Smooth muscle cell of the brain vasculature (primary cell): ENCODE measurements around the gene FRS3.
"Not testable (repeated sequence)": the region's sequence is repeated elsewhere in the genome, so short reads cannot be mapped to it uniquely, and the experiment has no call there.

ENCODE experiments used
- DNase-seq: peaks from one replicate; pipeline ENCODE4 v3.0.0-alpha.2; 2012; ENCODE audit warnings: low read depth, low spot score

The FRS3 gene

DNA sequence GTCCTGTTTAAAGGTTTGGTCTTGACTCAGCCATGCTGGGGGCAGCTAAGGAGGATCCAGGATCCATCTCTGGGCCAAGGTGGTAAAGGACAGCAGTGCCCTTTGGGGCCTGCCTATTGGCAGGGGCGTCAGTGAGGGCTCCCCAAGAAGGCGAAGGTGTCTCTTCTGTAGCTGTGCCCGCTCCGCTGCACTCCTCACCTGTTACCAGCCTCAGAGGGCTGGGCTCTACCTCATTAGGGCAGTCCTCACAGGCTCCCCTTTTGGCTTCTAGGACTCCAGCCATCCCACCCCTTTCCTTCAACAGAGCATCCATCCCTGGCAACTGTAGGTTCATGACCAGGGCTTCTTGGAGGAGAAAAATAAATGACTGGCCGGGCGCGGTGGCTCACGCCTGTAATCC is 10.3 kb downstream of the FRS3 start:
- no peak for DNase-seq

- no peak for DNase-seq
Measured at GRCh38 chr6:41768545-41769308, 11.0 kb downstream of the FRS3 start.

DNA sequence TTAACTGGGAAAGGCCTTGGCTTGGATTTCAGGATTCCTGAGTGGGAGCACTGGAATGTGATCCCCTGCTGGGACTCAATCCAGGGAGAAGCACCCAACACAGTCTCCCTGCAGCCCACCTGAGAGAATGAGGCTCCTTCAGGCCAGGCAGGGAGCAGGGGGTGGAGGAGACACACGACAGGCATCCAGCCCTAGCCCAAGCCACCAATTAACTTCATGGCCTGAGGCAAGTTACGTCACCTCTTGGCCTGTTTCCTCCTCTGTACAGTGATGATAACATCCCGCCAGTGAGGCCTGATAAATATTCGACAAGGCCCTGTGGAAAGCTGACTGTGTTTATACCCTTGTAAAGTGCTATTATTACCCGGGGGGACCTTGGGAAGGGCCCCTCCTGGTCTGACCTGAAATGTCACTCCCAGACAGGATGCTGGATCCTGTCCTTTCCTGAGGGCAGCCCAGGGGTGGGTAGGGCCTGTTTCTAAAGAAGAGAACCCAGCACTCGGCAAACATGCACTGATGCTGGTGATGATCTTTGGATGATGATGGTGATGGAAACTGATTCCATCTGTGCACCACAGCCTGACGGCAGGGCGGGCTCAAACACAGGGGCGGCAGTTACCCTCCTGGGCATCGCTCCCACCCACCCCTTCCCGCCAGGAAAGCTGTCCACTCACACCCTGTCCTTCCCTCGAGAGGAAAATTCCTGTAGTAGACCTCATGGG is 12.4 kb downstream of the FRS3 start:
- no peak for DNase-seq

GRCh38 chr6:41766043-41766664 is 13.5 kb downstream of the FRS3 start:
- not testable (repeated sequence) for DNase-seq

DNA sequence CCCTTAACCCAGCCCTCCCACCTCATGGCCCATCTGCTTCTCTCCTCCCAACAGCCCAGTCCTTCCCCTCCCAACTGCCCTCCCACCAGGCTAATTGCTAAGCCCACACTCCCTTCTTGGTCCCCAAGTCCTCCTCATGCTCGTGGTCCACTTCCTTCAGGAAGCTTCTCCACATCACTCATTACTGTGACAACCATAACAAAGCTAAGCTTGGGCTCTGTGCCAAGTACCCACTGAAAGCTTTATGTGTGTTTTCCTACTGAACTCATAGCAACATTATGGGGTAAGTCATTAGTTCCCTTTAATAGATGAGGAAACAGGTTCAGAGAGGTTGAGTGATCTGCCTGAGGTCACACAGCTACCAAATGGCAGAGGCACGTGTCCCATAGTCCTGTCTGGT is 16.2 kb downstream of the FRS3 start:
- no peak for DNase-seq

DNA sequence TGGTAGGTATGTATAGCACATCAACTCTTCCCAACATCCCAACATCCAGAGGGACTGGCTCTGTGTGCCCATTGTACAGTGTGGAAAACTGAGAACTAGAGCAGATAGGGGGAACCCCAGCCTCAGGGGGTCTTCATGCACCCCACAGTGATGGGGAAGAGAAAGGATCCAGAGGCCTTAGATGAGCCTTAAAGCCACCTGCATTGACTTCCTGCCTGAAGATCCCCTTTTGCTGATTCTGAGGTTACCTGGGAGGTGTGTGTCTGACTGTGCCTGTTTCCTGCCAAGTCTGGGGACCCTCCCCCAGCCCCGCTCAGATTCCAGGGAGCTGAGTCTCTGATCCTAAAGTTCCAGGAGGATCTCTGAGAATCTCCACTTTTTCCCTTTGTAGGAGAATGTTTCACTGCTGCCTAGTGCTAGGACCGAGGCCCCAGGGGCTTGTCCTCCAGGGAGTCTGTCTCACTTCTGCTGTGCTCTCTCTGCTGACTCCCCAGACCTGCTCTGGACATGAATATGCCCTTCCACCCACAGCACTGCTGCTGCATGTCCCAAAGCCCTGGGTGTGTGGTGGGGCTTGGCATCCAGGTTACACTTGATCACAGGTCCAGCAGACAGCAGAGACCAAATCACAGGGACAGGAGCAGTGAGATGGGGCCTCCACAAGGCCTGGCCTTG is 19.7 kb downstream of the FRS3 start:
- DNase-seq, result no peak

GRCh38 chr6:41759106-41759904 is 20.4 kb downstream of the FRS3 start:
- no peak for DNase-seq

DNA sequence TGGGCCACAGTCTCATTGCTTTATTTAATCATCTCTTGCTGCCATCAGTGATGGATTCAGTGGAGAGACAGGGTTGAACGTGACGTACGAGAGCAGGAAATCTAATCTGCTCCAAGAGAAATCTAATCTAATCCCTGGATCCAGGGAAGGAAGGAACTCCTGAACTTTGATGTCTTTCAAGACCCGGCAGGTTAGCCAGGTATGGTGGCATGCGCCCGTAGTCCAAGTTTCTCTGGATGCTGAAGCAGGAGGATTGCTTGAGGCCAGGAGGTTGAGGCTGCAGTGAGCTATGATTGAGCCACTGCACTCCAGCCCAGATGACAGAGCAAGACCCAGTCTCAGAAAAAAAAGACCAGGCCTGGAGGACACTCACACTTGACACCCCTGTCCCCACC is 21.1 kb downstream of the FRS3 start:
- DNase-seq, result no peak

GRCh38 chr6:41757931-41758640 is 21.6 kb downstream of the FRS3 start:
- no peak for DNase-seq

- no peak for DNase-seq
Measured at GRCh38 chr6:41757271-41757670, 22.4 kb downstream of the FRS3 start.

DNA sequence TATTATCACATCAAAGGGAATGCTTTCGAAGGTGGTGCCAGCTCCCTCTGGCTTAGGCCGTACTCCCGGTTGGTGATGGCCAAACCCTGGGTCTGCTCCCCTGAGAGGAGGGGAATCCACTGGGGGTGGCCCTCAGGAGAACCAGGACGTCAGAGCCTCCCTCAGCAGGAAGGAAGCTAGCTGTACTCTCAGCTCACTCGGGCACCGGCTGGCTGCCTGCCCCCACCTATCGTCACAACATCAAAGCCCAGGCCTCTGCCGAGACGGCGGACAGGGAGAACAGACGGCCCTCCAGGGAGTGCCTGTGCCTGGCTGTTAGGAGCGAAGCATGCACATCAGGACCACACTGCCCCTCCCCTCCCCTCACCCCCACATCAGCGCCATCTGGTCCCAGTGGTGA is 23.3 kb downstream of the FRS3 start:
- DNase-seq, result no peak

GRCh38 chr6:41755895-41756294 is 23.8 kb downstream of the FRS3 start:
- no peak for DNase-seq

GRCh38 chr6:41750374-41750773 is 29.3 kb downstream of the FRS3 start:
- no peak for DNase-seq

DNA sequence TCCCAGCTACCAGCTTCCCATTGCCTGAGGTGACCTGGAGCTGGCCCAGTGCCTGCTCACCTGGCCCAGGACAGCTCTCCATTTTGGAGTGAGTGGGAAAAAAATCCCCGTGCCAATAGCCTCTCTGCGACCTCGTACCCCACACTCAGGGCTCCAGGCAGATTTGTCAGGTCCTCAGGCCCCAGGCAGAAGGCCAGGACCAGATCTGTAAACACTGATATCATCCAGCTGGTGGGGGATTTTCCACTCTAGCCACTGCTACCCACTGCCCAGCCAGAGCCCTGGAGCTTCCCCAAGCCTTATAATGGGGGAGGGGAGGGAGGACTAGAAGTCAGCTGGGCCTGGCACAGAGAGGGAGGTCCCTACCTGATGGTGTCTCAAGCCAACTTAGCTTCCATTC is 31.2 kb downstream of the FRS3 start:
- no peak for DNase-seq

DNA sequence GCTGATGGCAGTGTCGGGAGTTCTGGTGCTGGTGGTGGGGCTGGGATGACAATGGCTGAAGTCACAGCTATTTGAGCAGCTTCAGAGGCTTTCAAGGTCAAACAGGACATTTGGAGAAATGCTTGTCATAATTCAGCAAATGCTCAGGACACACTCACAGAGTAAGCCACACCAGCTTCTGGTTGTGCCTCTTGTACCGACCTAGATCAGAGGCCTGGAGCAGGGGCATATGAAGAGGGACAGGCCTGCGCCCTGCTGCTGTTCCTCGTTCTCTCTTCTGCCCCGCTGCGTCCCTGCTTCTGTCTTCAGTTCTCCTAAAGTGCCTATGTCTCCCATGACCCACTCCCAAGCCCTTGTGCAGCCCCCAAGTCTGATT is 31.6 kb downstream of the FRS3 start:
- no peak for DNase-seq

DNA sequence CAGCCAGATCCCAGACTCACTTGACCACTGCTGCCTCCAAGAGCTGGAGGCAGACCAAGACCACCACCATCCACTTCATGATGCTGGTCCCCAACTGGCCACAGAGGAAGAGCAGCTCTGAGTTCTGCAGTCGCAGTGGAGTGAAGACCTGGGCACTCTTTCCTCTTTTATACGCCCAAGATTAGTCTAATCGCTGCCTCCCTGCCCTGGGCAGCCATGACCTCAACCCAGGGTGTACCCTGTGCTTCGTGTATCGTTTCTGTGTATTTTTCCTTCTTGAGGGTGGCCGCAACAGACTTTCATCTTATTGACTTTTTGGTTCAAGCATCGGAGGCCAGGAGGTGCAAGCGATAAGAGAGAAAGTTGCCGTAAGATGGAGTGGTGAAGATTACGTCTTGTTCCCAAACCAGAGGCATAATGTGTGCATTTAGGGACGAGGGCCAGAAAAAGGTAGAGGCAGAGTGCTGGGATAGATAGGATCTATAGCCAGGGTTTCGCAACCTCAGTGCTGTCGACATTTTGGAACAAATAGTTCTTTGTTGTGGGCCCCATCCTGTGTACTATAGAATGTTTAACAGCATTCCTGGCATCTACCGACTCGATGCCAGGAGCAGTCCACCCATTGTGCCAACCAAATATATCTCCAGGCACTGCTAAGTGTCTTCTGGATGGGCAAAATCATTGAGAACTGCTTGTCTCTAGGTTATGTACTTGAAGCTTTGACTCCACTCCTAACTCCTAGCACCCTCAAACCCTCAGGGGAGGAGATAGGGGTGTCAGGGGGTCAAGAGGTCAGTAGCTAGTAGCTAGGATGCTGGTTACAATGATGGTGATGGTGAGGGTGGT is 32.2 kb downstream of the FRS3 start, which contains the start of gene PGC:
PGC (minus strand) TSS at position 142 of the 846 bp plus-strand sequence; CDS start at position 79, 63 bp downstream.
- no peak for DNase-seq

DNA sequence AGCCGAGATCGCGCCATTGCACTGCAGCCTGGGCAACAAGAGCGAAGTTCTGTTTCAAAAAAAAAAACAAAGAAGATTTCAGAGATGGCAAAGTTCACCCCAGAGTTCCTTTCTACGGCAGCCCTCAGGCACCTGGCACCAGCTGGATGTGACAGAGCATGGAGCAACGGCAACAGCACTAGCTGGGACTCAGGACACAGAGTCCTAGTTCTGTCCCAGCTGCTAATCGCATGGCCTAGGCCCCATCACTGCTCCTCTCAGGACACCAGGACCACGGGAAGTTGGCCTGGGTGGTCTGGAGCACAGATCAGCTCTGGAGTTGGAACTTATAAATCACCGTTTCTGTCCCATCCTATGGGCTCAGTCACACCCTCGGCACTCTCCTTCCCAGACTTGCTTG is 33.6 kb downstream of the FRS3 start:
- DNase-seq, result no peak

DNA sequence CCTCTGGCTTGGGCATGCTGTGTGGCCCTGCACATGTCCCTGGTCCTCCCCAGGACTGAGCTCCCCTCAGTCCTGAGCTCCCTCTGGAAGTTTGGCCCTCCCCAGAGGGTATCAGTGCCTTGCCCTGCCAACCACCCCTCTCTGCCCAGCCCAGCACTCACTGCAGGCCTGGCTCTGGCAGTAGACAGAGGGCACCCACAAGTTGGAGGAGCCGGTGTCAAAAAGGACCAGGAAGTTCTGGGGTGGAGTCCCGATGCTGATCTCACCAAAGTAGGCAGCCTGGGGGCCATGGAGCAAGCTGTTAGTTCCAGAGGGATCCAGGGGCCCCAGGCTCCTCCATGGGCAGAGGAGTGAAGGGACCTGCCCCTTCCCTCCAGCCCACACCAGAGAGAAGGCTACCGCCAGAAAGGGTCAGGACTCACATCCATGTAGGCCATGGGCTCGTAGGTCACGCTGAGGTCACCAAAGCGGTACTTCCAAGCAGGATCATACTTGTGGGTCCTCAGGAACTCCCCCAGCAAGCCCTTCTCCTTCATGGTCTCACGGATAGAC is 35.4 kb downstream of the FRS3 start:
- no peak for DNase-seq

GRCh38 chr6:41743406-41744235 is 36.1 kb downstream of the FRS3 start:
- DNase-seq, result no peak
